ENCODE measurements around the gene NLRP6.

GRCh38 chr11:271319-271715, 6.9 kb upstream of the NLRP6 start:
- TF ChIP-seq GATA2 (IDR thresholded peaks at IDR 0.05; ENCODE audit: low read depth, low read length) (no peak), GATA3 (IDR thresholded peaks at IDR 0.05; ENCODE audit: low read depth, low read length) (no peak)
